Prostate gland (tissue), 2 donors: ENCODE data around the gene RORC.

ENCODE experiments used
- CTCF ChIP-seq, 4 experiments: fragments of 200-600 bp in 2 of 4; fragments of 450-650 bp in 2 of 4; sonication (generic) in 2 of 4; IDR thresholded peaks; 1 replicate in 3 of 4; 2 replicates in 1 of 4; pipeline ENCODE4 v1.5.1; 2016 to 2019; ENCODE audit warnings: antibody characterized with exemption in 4 of 4, mild to moderate bottlenecking in 2 of 4, moderate library complexity in 2 of 4
- POLR2A ChIP-seq: fragments of 450-650 bp; IDR thresholded peaks from one replicate; pipeline ENCODE4 v1.6.1; 2016; ENCODE audit warnings: antibody characterized with exemption, mild to moderate bottlenecking
- POLR2AphosphoS5 ChIP-seq: sonication (generic); formaldehyde crosslinking; IDR thresholded peaks from one replicate; pipeline ENCODE4 v1.6.1; 2017; ENCODE audit warnings: antibody characterized with exemption

- no peak for TF ChIP-seq CTCF (IDR thresholded peaks at IDR 0.05)
- TF ChIP-seq POLR2AphosphoS5, result peak; percentile 66
- TF ChIP-seq POLR2A, result peak; percentile 72
Measured at GRCh38 chr1:151831605-151832004, at the start of gene RORC.
